NCI-H2029 (cell line): ENCODE data around the gene SNRNP70.
A peak's percentile ranks its signal among the peaks of the same experiment; 100 is the strongest.

Experiments
- DNase-seq: peaks from one replicate; lab custom pipeline; 2025; lab: John Stamatoyannopoulos, UW

The SNRNP70 gene

GRCh38 chr19:49148784-49149651 is 63.8 kb downstream of the SNRNP70 start:
- DNase-seq: peak; percentile 96

DNA sequence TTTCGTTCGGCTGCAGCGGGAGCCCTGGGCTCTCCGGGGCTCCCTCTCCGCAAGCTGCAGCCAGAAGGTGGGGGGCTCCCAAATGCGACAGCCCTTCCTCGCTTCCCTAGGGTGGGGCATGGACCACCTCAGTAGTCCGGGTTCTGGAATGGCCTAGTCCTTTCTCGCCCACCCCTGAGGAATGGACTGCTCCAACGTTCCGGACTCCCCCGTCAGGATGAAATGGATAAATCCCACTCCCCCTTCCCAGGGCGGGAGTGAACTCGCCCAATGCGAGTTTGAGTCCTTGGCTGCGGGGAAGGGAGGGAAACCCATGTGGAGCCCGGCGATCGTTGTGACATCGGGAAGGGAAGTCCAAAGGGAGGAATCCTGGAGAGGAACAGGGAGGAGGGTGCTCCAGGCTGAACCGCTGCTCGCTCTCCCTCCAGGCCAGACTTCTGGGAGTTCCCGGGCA is 64.4 kb downstream of the SNRNP70 start:
- DNase-seq: peak; percentile 83

DNA sequence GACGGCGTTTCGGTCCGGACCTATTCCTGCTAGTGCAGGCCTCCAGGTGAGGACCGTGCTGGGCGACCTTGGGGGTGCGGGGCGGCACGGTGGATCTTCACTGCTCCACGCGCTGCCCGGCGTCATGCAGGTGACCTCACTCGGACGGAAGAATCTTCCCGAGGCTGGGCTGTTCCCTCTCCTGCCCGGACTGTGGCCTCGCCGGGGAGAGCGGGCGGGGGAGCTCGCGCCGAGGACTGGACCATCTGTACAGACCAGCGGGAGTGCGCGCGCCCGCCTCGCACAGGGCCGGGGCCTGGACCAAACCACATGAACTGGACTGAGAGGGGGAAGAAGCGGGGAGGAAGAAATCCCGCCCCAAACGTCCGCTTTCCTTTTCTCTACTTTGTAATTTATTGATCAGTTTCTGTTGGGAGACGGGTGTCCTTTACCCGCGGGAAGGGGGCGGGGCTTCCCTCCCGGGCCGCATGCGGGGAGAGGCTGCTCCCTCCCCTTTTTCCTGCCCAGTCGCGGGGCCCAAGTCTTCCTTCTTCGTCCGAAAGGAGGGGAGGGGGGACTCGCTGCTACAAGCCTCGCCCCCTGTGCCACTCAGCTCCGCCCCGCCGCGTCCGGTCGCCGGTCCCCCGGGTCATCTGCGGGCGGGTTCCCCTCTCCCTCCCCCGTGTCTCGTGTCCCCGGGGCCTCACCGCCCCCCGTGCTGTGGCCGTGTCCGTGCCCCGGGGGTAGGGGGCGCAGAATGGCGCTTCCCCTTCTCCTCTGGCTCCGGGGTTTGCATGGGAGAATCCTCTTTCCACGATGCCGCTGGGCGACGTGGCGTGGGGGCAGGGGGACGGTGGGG is 65.1 kb downstream of the SNRNP70 start:
- DNase-seq: peak; percentile 92

DNA sequence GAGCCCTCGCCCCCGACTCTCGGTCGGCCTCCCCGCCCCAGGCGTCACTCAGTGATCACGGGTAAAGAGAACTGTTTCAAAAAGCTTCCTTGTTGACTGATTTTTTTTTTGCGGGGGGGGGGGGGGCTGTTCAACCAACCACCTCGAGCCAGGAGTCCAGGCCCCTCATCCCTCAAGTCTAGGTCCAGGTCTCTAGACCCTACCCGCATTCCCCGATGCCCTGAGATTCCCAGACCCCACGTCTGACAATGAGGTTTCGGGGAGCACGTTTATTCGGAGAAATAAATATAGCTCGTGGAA is 65.6 kb downstream of the SNRNP70 start:
- DNase-seq: no peak

DNA sequence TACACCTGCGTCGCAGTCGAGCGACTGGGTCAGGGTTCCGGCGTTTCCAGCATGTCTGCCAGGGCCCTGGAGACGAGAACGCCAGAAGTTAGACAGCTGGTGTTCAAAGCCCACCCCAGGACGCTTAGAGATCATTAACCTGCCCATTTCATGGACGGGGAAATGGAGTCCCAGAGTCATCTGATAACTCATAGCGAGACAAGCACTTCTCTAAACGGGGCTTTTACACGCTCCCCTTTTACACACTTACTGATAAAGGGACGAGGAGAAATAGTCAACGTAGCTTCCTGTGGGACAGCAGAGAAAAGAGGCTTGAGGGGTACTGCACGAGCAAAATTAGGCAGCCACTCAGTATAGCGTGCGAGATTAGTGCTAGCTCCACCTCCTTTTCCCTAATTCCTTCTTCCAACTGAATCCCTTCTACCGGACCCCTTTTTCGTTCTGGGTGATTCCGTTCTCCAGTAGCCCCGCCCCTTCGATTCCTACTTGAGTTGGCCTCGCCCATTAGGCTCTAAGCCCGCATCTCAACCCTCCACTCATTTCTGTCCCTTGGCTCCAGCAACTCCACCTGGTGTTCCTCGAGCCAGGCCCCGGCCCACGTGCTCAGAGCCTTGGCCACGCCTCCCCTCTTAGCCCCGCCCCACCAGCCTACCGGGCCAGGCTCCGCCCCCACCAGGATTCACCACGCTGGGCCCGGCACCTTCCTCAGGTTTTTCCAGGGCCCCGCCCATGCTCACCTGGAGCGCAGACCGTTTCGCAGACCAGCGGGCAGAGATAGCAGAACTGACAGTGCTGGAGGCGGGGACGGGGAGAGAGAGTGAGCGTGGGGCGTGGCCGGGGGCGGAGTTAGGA is 66.2 kb downstream of the SNRNP70 start:
- peak; percentile 97 for DNase-seq

GRCh38 chr19:49152119-49152550 is 66.9 kb downstream of the SNRNP70 start:
- DNase-seq: no peak

DNA sequence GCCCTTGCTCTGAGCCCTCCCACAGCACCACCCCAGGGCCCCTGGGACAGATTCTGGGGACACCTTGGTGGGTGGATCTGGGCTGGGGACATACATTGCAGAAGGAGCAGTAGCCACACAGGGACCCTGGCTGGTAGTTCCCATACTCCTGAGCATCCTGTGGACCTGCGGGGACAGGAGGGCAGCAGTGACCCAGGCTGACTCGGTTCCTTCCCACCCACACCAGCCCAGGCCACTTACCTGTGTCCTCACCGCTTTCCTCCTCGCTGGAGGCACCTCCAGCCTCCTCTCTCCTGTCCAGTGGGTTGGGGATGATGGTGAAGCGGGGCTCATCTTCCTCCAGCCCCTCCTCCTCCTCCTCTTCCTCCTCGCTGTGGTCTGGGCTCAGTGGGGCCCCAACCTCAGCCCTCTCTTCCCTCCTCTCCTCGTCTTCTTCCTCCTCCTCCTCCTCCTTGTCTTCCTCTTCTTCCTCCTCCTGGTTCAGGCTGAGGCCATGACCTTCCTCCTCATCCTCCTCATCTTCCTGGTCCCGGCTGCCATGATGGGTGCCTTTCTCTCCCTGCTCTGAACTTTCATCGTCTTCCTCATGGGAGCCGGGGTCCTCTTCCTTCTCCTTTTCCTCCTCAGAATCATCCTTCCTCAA is 68.0 kb downstream of the SNRNP70 start:
- no peak for DNase-seq

DNA sequence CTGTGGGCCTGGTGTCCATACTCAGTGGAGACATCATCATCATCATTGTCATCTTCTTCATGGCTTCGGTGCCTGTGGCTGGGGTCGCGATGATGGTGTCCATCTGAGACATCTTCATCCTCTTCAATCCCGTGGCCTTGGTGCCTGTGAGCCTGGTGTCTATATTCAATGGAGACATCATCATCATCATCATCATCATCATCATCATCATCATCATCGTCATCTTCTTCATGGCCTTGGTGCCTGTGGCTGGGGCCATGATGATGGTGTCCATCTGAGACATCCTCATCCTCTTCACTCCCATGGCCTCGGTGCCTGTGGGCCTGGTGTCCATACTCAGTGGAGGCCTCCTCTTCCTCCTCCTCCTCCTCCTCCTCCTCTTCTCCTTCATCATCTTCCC is 69.0 kb downstream of the SNRNP70 start:
- no peak for DNase-seq

GRCh38 chr19:49155005-49155819 is 70.0 kb downstream of the SNRNP70 start, which contains the start of gene HRC:
Gene HRC (minus strand): TSS chr19:49155396. CDS start chr19:49155237, 159 bp downstream.
- DNase-seq: no peak

- DNase-seq: no peak
Measured at GRCh38 chr19:49155820-49156346, 70.6 kb downstream of the SNRNP70 start.

- peak; percentile 90 for DNase-seq
Measured at GRCh38 chr19:49157445-49158224, 72.4 kb downstream of the SNRNP70 start, which contains the start of gene TRPM4. Gene TRPM4 (plus strand): TSS chr19:49157792. CDS start chr19:49157867, 75 bp downstream.
